ENCODE measurements around the gene TJP3.

The TJP3 gene

DNA sequence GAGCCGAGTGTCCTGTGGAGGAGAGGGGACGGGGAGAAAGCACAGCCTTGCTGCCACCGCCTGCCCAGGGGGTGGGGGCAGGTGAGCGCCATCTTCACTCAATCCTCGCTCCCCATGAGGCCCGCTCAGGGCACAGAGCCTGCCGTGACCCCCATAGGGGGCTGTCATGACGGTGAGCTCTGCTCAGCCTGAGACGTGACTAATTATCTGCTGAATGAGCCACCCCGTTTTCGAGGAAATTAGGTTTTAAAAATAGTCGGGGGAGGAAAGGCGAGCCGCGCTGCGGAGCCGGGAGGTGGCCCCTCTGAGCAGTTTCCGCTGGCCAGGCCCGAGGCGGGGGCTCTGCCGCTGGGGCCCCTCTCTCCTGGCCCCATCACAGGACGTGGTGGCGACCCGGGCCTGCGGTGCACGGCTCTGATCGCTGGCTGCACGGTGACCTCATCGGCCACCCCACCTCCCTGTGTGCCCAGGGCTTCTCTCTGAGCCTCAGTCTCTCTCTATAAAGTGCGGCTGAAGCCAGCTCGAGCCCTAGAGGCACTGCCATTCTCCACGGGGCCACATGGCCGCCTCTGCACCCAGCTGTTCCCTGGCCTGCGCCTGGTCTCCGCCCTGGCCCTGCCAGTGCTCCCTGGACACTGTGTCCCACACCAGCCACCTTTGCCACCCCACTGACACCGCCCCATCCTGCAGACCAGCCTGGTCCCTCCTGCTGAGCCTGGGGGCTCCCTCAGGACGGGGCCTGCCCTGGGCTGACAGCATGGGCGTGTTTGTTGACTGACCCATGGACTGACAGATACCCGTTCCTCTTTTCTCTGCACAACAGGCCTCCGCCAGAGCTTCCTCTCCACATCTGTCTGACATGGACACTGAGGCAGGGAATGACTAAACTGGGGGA, 36.3 kb upstream of the TJP3 start:
- no peak for DNase-seq (ENCODE audit: low spot score)

DNA sequence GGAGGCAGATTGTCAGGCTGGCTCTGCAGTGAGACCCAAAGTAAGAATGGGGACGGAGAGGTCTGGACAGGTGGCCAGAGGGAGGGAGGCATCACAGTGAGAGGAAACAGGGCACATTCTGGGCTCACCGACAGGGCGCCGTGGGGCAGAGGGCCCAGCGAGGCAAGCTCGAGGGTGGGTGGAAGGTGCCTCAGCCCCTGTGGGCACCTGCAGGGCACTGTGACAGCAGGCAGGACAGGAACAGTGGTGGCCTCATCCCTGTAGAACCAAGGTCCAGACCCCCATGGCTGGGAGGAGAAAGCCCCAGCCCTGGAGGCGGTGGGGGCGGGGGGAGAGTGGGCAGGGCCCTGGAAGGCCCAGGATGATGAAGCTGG, 35.6 kb upstream of the TJP3 start:
- DNase-seq (ENCODE audit: low spot score) = no peak

DNA sequence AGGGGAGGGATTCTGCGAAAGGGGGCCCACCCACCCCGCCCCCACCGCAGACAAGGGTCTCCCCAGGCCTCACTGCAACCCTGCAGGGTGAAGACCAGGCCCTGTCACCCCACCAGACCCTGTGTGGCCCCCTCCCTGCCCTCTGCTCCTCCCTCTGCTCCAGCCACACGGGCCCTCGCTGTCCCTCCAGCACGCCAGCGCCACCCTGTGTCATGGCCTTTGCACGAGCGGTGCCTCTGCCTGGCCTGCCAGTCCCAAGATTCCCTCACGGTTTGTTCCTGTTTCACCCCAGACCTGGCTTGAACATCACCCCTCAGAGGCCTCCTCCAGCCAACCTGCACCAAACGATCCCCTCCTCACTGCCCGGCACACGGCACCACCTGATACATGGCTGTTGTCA, 35.2 kb upstream of the TJP3 start:
- DNase-seq (ENCODE audit: low spot score) = no peak

DNA sequence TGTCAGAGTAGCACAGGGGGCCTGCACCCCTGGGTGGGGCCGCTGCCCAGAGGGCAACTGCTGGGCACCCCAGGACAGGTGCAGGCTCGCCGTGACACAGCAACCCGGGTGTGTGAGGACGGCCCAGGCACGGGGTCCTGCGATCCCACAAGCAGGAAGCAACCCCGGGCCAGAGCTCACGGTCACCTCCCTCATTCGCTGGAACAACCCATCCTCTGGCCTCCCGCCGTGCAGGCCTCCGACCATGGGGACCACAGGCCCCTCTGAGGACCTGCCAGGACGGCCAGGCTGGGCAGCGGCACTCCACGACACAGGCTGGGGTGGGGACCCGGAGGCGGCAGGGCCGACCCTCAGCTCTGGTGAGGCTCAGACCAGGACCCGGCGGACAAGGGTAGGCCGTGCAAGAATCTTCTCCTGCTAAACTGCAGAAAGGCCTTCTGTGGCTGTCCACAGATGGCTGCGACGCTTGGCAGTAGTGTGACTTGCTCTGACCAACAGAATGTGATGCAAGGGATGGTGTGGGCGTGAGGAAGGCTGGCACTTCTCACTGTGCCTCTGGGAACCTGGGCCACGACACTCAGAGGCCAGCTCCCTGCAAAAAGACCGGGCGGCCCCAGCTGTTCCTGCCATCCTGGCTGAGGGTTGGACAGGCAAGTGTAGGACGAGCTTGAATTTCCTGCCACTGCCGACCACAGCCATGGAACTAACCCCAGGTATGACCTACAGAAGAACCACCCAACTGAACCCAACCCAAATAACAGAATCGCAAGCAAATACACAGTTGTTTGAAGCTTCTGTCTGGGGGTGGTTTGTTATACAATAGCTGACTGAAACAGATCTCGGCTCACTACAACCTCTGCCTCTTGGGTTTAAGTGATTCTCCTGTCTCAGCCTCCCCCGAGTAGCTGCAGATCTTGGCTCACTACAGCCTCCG, 34.4 kb upstream of the TJP3 start:
- DNase-seq (ENCODE audit: low spot score) = no peak

DNA sequence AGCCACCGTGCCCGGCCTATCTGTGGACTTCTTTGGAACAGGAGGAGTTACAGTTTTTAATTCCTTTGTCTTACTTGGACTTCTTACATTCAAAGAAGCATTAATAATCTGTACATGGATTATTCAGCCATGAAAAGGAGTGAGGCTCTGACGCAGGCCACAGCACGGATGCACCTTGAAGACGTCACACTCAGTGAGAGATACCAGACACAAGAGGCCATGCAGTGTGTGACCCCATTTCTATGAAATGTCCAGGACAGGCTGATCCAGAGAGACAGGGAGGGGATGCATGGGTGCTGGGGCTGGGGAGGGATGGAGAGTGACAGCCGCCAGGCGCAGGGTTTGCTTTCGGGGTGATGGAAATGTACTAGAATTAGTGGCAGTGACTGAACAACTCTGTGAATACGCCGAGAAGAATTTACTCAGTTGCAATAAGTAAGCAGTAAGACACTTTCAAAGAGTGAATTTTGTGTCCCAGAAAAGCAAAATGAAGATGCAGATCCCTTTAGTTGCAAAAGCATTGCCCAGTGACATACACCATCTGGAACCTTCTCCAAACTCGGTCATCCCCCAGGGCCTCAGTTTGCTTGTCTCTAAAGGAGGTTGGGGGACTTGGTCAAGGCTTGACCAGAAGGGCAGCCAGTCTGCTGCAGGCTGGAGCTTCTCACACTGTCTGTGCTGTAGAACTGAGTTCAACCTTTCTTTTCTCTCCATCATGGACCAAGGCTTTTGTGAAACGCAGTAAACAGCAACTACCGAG, 33.2 kb upstream of the TJP3 start:
- DNase-seq (ENCODE audit: low spot score) = no peak

DNA sequence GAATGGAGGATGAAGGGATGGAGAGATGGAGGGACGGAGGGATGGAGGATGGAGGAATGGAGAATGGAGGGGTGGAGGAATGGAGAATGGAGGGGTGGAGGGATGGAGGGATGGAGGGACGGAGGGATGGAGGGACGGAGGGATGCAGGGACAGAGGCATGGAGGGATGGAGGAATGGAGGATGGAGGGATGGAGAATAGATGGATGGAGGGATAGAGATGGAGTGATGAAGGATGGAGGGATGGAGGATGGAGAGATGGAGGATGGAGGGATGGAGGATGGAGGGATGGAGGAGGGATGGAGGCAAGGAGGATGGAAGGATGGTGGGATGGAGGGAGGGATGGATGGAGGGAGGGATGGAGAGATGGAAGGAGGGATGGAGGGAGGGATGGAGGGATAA, 30.0 kb upstream of the TJP3 start:
- DNase-seq (ENCODE audit: low spot score) = no peak

DNA sequence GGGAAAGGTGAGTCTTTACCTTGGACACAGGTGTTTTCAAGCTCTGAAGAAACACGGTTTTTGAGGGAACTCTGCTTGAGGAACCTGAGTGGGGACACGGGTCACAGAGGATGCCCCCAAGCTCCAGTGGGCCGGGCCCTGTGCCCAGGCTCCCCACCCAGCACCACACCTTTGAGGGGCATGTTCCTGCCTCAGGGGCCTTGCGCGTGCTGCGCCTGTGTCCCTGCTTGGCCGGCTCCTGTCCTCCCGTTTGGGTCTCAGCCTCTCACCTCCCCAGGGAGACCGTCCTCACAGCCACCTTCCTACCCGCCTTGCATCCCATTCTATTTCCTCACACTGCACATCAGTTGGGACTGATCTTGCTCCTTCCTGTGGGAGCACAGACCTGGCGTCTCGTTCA, 29.0 kb upstream of the TJP3 start:
- DNase-seq (ENCODE audit: low spot score) = no peak

DNA sequence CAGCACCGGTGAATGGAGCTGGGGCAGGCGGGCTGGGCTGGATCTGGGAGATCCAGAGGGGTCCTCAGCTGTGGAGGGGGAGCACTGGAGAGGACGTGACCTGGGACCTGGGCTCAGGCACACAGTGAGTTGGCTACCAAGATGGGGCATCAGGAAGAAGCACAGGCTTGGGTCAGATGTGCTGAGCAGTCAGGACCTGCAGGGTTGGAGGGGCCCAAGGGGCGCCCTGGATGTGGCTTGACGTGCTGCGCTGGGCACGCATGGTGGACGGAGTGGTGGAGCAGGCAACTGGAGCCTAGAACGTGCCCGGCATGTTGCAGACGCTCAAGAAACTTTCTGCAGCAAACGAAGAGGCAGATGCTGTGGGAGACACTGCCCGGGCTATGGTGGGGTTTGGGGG, 28.6 kb upstream of the TJP3 start:
- no peak for DNase-seq (ENCODE audit: low spot score)

DNA sequence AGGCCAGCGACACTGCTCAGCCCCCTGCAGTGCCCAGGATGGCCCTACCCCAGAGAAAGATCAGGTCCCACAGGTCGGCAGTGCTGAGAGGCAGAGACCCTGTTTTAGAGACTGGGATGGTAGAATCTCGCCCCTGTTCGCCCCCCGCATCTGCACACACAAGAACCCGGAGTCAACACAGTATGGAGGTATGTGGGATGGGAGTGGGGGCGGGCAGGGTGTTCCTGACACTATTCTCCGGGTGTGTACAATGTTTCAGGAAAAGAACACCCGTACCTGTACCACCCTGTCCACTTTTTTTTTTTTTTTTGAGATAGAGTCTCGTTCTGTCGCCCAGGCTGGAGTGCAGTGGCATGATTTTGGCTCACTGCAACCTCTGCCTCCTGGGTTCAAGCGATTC, 27.2 kb upstream of the TJP3 start:
- DNase-seq (ENCODE audit: low spot score) = no peak

DNA sequence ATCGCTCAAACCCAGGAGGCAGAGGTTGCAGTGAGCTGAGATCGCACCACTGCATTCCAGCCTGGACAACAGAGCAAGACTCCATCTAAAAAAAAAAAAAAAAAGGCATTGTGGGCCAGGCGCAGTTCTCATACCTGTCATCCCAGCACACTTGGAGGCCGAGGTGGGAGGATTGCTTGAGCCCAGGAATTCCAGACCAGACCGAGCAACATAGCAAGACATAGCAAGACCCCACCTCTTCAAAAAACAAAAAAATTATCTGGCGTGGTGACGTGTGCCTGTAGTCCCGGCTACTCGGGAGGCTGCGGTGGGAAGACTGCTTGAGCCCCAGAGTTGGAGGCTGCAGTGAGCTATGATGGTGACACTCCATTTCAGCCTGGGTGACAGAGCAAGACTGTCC, 25.9 kb upstream of the TJP3 start:
- DNase-seq (ENCODE audit: low spot score) = no peak

DNA sequence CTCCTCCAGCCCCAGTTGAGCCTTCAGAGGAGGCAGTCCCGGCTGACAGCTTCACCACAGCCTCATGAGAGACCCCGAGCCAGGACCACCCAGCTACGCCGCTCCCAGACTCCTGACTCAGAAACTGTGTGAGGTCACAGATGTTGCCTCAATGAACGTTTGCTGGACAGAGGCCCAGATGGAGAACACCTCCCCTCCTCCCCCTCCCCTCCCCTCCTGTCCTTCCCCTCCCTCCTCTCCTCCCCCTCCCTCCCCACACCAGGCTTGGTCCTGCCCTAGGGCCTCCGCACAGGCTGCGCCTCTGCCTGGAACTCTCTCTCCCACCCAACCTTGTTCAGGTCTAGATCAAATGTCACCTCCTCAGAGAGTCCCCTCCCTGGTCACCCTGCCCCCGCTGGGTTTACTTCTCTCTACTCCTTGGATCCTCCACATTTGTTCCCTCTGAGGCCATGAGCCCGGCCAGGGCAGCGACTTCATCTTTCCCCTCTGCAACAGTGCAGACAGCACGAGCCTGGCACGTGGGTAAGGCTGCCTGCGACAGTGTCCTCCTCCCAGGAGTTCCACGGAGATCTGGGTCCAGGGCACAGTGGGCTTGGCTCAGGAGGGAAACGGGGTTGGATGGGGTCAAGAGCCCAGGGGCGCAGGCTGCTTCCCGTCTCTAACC, 25.3 kb upstream of the TJP3 start:
- no peak for DNase-seq (ENCODE audit: low spot score)

DNA sequence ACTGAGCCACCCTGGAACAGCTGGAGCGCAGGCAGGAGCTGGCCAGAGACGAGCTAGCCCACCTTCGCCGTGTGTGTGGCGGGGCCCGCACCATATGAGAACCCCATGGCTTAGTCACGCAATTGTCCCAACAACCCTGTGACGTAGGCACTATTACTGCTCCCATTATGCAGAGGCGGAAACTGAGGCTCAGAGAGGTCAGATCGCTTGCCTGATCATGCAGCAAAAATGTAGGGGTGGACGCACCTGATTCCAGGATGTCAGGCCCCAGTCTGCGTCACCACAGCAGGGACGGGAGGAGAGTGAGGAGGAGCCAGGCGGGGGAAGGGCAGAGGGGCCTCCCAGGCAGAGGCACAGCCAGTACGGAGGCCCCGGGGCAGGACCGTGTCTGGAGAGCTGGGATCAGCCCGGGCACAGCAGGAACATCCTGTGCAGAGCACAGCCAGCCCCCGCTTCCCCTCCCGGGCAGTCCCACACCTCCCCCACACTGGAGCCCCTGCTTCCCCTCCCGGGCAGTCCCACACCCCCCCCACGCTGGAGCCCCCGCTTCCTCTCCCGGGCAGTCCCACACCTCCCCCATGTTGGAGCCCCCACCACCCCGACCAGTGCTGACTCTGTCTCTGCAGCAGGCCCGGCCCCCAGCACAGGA, 24.7 kb upstream of the TJP3 start:
- no peak for DNase-seq (ENCODE audit: low spot score)

DNA sequence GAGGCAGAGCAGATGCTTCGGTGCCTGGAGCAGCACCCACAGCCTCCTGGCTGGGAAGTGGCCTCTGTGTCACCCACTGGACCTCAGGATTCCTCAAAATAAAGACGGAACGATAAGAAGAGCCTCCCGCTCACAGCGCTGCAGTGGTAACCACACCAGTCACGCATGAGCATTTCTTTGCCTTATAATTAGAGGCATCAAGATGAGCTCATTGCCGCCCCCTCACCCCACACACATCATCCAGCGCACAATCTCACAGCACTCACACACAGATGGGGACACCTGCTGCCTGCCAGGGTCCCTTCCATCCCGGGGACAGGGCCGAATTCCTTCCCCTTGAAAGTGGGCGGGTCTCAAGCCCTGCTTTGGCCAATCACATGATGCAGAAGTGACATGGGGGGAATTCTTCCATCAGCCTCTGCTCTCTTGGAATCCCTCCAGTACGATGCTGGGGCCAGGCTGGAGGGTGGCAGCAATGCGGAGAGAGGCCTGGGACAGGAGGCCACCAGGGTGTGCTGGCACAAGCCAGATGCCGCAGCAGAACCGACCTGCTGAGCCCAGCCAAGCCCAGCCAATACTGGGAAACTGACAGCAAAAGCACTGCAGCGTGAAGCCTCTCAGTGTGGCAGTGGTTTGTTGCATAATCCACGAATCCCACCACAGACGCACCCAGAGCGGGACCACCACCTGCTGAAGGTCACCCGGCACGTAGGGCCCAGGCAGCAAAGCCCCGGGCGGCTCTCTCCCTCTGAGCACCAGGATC, 23.9 kb upstream of the TJP3 start:
- DNase-seq (ENCODE audit: low spot score) = no peak

DNA sequence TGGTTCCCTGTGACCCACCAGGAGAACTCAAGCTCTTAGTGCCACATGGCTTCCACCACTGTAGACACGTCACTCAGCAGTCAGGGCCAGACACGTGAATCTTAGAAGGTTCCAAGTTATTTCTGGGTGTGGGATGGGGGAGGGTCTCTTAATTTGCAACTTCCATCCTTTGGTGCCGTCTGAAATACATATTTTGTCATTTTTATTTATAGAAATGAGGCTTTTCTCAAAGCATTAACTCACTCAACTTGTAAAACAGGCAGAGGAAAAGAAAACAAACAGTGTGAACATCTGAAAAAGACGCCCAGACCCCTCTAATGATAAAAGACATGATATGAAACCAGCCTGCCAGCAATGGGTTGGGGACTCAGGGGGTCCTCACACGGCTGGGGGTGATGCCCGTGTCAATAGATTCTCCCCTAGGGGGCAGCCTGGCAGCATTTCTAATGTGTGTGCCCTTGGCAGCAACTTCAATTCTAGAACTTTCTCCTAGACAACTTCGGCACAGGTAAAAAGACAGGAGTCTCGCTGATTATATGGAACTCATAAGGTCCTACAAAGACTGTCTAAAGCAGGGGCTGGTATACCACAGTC, 23.3 kb upstream of the TJP3 start:
- no peak for DNase-seq (ENCODE audit: low spot score)

DNA sequence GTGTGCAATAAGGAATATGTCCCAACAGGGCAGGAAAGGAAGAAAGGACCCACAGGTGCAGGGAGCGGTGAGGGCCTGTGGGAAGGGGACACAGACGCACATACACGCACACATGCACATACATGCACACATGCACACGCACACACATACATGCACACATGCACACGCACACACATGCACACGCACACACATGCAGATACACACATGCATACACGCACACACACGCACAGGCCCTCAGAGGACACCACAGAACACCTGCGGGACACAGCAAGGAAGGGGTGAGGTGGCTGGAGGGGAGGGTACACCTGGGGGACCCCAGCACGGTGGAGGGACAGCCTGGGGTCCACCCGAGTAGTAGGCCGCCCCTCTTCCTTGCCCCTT, 20.8 kb upstream of the TJP3 start:
- DNase-seq (ENCODE audit: low spot score) = no peak

DNA sequence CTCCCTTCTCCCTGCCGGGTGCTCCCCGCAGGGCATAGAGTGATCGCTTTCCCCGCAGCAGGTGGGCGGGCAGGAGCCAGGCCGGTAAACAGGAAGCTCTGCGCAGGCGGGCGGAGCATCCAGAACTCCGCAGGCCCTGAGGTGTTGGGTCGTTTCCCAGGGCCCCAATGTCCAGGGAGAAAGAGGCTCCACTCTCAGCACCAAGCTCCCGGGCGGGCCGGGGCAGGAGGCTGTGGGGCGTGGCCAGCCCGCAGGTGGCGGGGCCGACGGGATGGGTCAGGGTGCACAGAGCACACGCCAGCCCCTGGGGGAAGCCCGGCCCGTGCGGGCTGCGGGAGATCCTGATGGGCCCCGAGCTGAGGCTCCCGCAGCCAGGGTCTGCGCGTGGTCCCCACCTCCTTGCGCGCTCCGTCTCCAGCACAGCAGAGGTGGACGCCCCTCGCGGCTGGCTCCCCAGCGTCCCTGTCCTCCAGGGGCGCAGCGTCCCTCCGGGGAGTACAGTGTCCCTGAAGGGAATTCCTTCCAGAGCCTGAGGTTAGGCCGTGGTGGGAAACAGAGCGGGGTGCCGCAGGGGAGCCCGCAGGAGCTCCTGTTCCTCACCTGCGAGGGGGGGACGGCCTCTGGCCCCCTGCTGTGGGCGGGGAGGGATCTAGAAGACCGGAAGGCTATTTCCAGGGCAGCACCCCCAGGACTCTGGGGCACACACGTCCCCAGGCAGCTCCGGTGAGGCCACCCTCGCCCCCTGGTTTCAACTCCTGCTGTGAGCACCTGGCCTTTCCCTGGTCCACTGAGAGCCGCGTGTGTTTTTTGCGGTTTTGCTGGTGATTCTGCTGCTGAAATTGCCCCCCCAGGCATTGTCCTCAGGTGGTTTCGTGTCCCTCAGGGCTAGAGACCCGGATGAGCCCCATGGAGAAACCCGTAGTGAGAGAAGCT, 20.1 kb upstream of the TJP3 start:
- DNase-seq (ENCODE audit: low spot score) = peak; percentile 55

DNA sequence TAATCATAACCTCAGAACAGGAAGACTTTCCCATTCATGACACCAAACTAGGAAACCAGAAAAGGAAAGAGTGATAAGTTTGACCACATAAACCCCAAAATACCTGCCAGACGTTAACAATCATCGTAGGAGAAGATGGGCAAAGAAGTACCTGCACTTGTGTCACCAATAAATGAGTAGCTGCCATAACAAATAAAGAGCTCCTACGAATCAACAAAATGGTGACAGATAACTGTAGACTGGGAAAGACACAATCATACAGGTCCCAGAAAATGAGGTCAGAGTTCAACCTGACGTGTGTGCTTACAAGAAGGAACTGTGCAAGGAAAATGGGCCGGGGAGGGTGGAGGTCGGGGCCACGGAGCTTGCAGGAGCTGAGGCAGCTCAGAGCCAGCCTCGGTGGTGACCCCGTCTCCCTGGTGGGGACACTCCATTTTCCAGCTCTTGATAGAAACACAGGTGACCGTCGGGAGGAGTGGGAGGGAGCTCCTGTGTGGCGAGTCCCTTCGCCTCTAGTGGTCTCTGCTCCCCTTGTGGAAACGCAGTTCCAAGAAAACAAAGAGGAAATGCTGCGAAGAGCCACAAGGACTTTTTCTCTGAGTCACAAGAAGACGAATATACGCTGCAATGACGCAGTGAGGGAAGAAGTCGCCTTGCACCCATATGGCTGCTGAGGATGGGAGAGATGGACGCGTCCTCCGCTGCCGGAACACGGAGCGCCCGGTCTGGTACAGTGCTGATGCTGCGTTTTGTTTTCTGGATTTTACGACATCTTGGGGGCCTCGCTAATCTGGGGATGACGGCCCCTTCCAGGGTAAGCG, 17.4 kb upstream of the TJP3 start:
- DNase-seq (ENCODE audit: low spot score) = no peak

DNA sequence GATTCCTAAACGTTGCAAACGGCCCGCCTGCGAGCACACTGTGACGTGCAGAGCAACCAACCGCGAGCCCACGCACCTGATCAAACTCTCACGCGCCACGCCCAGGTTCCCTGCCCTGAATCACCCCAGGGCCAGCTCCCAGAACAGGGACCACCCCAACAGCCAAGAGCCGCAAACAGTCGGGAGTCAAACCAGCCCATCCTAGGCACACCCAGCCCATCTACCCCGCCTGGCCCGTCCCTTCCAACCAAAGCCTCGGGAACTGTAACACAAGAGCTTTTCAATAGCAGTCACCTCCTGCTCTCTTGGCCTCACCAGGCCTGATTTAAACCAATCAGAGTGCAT, 16.8 kb upstream of the TJP3 start:
- no peak for DNase-seq (ENCODE audit: low spot score)
